HepG2 (cell line): ENCODE results near the gene FXYD6. TPM values are rescaled to one million over a fixed set of nuclear protein-coding genes. Genes with fewer than 3 reads are reported as not detected.

ENCODE experiments used
- ATAC-seq: fragments of 200-7000 bp; cut with Tn5 transposase; 3 replicates; pipeline ENCODE4 v1.9.1; 2020; ENCODE audit warnings: mild to moderate bottlenecking, moderate library complexity
- BruUV-seq: library from RNA; stranded (reverse); fragments of 400-500 nt; replicated peaks from 2 replicates; lab custom pipeline; 2021; lab: Mats Ljungman, UMichigan
- CTCF ChIA-PET: fragments of 300-600 bp; formaldehyde crosslinking; extraction: SDS; loops from one replicate; lab custom pipeline; 2021; ENCODE audit warnings: low total read pairs, inconsistent platforms, low intra/inter-chr PET ratio; lab: Yijun Ruan, JAX
- POLR2A ChIA-PET: fragments of 350-600 bp; sonication (Branson Sonifier 250); formaldehyde crosslinking; loops from one replicate; lab custom pipeline; 2020; ENCODE audit warnings: antibody characterized with exemption, inconsistent platforms; lab: Yijun Ruan, JAX
- DNase-seq: peaks from one replicate; pipeline ENCODE4 v3.0.0-alpha.2; 2015; ENCODE audit warnings: low spot score
- FAIRE-seq: peaks from 3 replicates; lab custom pipeline; 2011; peaks lifted over from hg19 to GRCh38; lab: Jason Lieb, UNC
- H2AFZ ChIP-seq: one replicate; pipeline ENCODE4 v1.6.1; 2011; ENCODE audit warnings: low read length, inconsistent platforms
- H3K27ac ChIP-seq: fragments of 300-600 bp; 3 replicates; pipeline ENCODE4 v1.8.0; 2011; ENCODE audit warnings: mixed run types, mild to moderate bottlenecking, mixed read lengths, low read length, inconsistent platforms; ENCODE audit not compliant: insufficient read depth; ENCODE audit errors: extremely low read length
- H3K27me3 ChIP-seq, 2 experiments: fragments of 200-600 bp in 1 of 2; 2 replicates in 1 of 2; 3 replicates in 1 of 2; pipeline versions ENCODE4 v1.6.0 to v1.8.0; 2011; ENCODE audit warnings: low read length in 2 of 2, mild to moderate bottlenecking in 2 of 2, moderate library complexity in 2 of 2, inconsistent platforms in 1 of 2; ENCODE audit not compliant: insufficient read depth in 2 of 2, control insufficient read depth in 1 of 2
- H3K36me3 ChIP-seq, 2 experiments: fragments of 200-600 bp in 1 of 2; replicated peaks in 1 of 2; 2 replicates in 1 of 2; 3 replicates in 1 of 2; pipeline versions ENCODE4 v1.5.1 to v1.8.0; 2011; ENCODE audit warnings: low read length in 2 of 2, inconsistent platforms in 1 of 2; ENCODE audit not compliant: insufficient read depth in 2 of 2, control insufficient read depth in 1 of 2
- H3K4me1 ChIP-seq: 2 replicates; pipeline ENCODE4 v1.5.1; 2012; ENCODE audit warnings: low read length, inconsistent platforms; ENCODE audit not compliant: insufficient read depth
- H3K4me2 ChIP-seq: 2 replicates; pipeline ENCODE4 v1.6.0; 2011; ENCODE audit warnings: low read depth, low read length, inconsistent platforms
- H3K4me3 ChIP-seq, 3 experiments: fragments of 200-600 bp in 1 of 3; sonication (generic), shearing (Covaris generic) in 1 of 3; replicated peaks in 1 of 3; 2 replicates each; pipeline ENCODE4 v1.5.1; 2011 to 2016; ENCODE audit warnings: low read length in 3 of 3, inconsistent platforms in 2 of 3, low read depth in 2 of 3, mild to moderate bottlenecking in 2 of 3, control low read depth in 1 of 3, mixed read lengths in 1 of 3; ENCODE audit not compliant: insufficient read depth in 1 of 3
- H3K79me2 ChIP-seq: one replicate; pipeline ENCODE4 v1.6.1; 2011; ENCODE audit warnings: low read length, inconsistent platforms; ENCODE audit not compliant: insufficient read depth
- H3K9ac ChIP-seq: 2 replicates; pipeline ENCODE4 v1.6.0; 2011; ENCODE audit warnings: mild to moderate bottlenecking, low read depth, low read length, inconsistent platforms; ENCODE audit not compliant: insufficient read depth
- H3K9me3 ChIP-seq: 2 replicates; pipeline ENCODE4 v1.5.1; 2012; ENCODE audit warnings: mild to moderate bottlenecking, low read length
- H4K20me1 ChIP-seq: 2 replicates; pipeline ENCODE4 v1.6.0; 2011; ENCODE audit warnings: inconsistent platforms, mild to moderate bottlenecking, low read length, moderate library complexity; ENCODE audit not compliant: insufficient read depth
- GABPB1 ChIP-seq: IDR thresholded peaks from 2 replicates; pipeline ENCODE4 v1.6.1; 2016; ENCODE audit warnings: mild to moderate bottlenecking, missing genetic modification reagents, moderate library complexity, missing compliant biosample characterization
- MTERF4 ChIP-seq: sonication (generic); formaldehyde crosslinking; IDR thresholded peaks from 2 replicates; pipeline ENCODE4 v1.8.0; 2023; ENCODE audit warnings: mild to moderate bottlenecking, missing genetic modification reagents
- MXD4 ChIP-seq: IDR thresholded peaks from 2 replicates; pipeline ENCODE4 v1.6.1; 2016; ENCODE audit warnings: mild to moderate bottlenecking, missing biosample characterization, missing genetic modification reagents
- ZFP41 ChIP-seq: sonication (generic); formaldehyde crosslinking; IDR thresholded peaks from 2 replicates; pipeline ENCODE4 v1.4.0; 2020; ENCODE audit warnings: mild to moderate bottlenecking, missing genetic modification reagents, borderline replicate concordance
- ZKSCAN1 ChIP-seq: fragments of 150-350 bp; IDR thresholded peaks from 2 replicates; pipeline ENCODE4 v1.6.1; 2014; ENCODE audit warnings: low read length
- WGBS: methylation state at CpG from one replicate; pipeline ENCODE4 v1.1.6; 2017; ENCODE audit warnings: low lambda C conversion rate; 5-methylcytosine and 5-hydroxymethylcytosine counted together
- in situ Hi-C: cut with HindIII; loops from 2 replicates; pipeline ENCODE4 v1.10.0; 2017; ENCODE audit warnings: low pct_unique_long_range_greater_than_20kb; ENCODE audit not compliant: extremely low pct_ligation_motif_present
- intact Hi-C: fragments of 100-400 bp; cut with micrococcal nuclease; formaldehyde crosslinking; loops from one replicate; pipeline ENCODE4 v1.10.0; 2022; ENCODE audit not compliant: unreplicated experiment
- polyA plus RNA-seq, 8 experiments: library from polyadenylated mRNA; depleted of rRNA in 3 of 8; stranded (reverse) in 7 of 8; unstranded in 1 of 8; fragments of >200 nt; fragmentation: Illumina TruSeq in 4 of 8; extraction: Trizol in 4 of 8; gene quantifications; 2 replicates each; pipeline versions ENCODE4 v1.2.1 to v1.2.3, GENCODE V29; 2011 to 2016; ENCODE audit warnings: low read depth in 4 of 8, missing spikeins in 1 of 8, mixed read lengths in 1 of 8; ENCODE audit not compliant: insufficient read depth in 1 of 8
- total RNA-seq, 5 experiments: library from RNA; depleted of rRNA; stranded (reverse); fragments of >200 nt; fragmentation: Illumina TruSeq; extraction: Trizol; gene quantifications; 2 replicates each; pipeline ENCODE4 v1.2.3, GENCODE V29; 2016; ENCODE audit warnings: low read depth in 1 of 5
- TF ChIP-seq, protein P1 (sequence below): IDR thresholded peaks from 2 replicates; pipeline ENCODE4 v1.6.1; 2016; ENCODE audit warnings: low read depth, missing genetic modification reagents, missing compliant biosample characterization
- TF ChIP-seq, protein P2 (sequence below): sonication (generic); formaldehyde crosslinking; IDR thresholded peaks from 2 replicates; pipeline ENCODE4 v1.5.0; 2020; ENCODE audit warnings: mild to moderate bottlenecking, missing genetic modification reagents, borderline replicate concordance

Gene FXYD6
- total and polyA plus RNA-seq, 2 of the 13 experiments (the other 11 are each of a cell fraction or from before 2014, with no cell fraction given) = not detected

GRCh38 chr11:117912497-117912896 is 36.0 kb upstream of the FXYD6 start:
- WGBS = 10% methylated on average over 4 of the region's 7 CpGs
- Histone ChIP-seq H3K9ac (no peak overlapping the region), H3K9me3 (no peaks in the 10 kb centered on the region), H3K36me3 (no peaks in the 10 kb centered on the region), H3K4me2 (no peak overlapping the region), H2AFZ (no peak overlapping the region), H3K27ac (no peak overlapping the region), H3K4me1 (no peaks in the 10 kb centered on the region), H4K20me1 (no peaks in the 10 kb centered on the region), H3K4me3 (no peak overlapping the region), H3K79me2 (no peaks in the 10 kb centered on the region), H3K27me3 (peaks cover 0 to 67% of the 10 kb centered on the region in 2 experiments)
- ATAC-seq (no peak), FAIRE-seq (no peak), DNase-seq (no peak)
- TF ChIP-seq, protein P1, sequence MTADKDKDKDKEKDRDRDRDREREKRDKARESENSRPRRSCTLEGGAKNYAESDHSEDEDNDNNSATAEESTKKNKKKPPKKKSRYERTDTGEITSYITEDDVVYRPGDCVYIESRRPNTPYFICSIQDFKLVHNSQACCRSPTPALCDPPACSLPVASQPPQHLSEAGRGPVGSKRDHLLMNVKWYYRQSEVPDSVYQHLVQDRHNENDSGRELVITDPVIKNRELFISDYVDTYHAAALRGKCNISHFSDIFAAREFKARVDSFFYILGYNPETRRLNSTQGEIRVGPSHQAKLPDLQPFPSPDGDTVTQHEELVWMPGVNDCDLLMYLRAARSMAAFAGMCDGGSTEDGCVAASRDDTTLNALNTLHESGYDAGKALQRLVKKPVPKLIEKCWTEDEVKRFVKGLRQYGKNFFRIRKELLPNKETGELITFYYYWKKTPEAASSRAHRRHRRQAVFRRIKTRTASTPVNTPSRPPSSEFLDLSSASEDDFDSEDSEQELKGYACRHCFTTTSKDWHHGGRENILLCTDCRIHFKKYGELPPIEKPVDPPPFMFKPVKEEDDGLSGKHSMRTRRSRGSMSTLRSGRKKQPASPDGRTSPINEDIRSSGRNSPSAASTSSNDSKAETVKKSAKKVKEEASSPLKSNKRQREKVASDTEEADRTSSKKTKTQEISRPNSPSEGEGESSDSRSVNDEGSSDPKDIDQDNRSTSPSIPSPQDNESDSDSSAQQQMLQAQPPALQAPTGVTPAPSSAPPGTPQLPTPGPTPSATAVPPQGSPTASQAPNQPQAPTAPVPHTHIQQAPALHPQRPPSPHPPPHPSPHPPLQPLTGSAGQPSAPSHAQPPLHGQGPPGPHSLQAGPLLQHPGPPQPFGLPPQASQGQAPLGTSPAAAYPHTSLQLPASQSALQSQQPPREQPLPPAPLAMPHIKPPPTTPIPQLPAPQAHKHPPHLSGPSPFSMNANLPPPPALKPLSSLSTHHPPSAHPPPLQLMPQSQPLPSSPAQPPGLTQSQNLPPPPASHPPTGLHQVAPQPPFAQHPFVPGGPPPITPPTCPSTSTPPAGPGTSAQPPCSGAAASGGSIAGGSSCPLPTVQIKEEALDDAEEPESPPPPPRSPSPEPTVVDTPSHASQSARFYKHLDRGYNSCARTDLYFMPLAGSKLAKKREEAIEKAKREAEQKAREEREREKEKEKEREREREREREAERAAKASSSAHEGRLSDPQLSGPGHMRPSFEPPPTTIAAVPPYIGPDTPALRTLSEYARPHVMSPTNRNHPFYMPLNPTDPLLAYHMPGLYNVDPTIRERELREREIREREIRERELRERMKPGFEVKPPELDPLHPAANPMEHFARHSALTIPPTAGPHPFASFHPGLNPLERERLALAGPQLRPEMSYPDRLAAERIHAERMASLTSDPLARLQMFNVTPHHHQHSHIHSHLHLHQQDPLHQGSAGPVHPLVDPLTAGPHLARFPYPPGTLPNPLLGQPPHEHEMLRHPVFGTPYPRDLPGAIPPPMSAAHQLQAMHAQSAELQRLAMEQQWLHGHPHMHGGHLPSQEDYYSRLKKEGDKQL (CRISPR knock-in tag) = no peak
- TF ChIP-seq MTERF4 (CRISPR knock-in tag) (no peak), ZKSCAN1 (no peak), MXD4 (no peak), GABPB1 (CRISPR knock-in tag) (no peak), ZFP41 (CRISPR knock-in tag) (no peak)
- TF ChIP-seq, protein P2, sequence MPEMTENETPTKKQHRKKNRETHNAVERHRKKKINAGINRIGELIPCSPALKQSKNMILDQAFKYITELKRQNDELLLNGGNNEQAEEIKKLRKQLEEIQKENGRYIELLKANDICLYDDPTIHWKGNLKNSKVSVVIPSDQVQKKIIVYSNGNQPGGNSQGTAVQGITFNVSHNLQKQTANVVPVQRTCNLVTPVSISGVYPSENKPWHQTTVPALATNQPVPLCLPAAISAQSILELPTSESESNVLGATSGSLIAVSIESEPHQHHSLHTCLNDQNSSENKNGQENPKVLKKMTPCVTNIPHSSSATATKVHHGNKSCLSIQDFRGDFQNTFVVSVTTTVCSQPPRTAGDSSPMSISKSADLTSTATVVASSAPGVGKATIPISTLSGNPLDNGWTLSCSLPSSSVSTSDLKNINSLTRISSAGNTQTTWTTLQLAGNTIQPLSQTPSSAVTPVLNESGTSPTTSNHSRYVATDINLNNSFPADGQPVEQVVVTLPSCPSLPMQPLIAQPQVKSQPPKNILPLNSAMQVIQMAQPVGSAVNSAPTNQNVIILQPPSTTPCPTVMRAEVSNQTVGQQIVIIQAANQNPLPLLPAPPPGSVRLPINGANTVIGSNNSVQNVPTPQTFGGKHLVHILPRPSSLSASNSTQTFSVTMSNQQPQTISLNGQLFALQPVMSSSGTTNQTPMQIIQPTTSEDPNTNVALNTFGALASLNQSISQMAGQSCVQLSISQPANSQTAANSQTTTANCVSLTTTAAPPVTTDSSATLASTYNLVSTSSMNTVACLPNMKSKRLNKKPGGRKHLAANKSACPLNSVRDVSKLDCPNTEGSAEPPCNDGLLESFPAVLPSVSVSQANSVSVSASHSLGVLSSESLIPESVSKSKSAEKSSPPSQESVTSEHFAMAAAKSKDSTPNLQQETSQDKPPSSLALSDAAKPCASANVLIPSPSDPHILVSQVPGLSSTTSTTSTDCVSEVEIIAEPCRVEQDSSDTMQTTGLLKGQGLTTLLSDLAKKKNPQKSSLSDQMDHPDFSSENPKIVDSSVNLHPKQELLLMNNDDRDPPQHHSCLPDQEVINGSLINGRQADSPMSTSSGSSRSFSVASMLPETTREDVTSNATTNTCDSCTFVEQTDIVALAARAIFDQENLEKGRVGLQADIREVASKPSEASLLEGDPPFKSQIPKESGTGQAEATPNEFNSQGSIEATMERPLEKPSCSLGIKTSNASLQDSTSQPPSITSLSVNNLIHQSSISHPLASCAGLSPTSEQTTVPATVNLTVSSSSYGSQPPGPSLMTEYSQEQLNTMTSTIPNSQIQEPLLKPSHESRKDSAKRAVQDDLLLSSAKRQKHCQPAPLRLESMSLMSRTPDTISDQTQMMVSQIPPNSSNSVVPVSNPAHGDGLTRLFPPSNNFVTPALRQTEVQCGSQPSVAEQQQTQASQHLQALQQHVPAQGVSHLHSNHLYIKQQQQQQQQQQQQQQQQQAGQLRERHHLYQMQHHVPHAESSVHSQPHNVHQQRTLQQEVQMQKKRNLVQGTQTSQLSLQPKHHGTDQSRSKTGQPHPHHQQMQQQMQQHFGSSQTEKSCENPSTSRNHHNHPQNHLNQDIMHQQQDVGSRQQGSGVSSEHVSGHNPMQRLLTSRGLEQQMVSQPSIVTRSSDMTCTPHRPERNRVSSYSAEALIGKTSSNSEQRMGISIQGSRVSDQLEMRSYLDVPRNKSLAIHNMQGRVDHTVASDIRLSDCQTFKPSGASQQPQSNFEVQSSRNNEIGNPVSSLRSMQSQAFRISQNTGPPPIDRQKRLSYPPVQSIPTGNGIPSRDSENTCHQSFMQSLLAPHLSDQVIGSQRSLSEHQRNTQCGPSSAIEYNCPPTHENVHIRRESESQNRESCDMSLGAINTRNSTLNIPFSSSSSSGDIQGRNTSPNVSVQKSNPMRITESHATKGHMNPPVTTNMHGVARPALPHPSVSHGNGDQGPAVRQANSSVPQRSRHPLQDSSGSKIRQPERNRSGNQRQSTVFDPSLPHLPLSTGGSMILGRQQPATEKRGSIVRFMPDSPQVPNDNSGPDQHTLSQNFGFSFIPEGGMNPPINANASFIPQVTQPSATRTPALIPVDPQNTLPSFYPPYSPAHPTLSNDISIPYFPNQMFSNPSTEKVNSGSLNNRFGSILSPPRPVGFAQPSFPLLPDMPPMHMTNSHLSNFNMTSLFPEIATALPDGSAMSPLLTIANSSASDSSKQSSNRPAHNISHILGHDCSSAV (CRISPR knock-in tag) = no peak
- intact Hi-C loops (no loop called here), in situ Hi-C loops (no loop called here)
- ChIA-PET POLR2A (no interaction called here), CTCF (no interaction called here)
- BruUV-seq = no TSS peak
